ENCODE data around the gene SPPL2C.

SPPL2C gene

DNA sequence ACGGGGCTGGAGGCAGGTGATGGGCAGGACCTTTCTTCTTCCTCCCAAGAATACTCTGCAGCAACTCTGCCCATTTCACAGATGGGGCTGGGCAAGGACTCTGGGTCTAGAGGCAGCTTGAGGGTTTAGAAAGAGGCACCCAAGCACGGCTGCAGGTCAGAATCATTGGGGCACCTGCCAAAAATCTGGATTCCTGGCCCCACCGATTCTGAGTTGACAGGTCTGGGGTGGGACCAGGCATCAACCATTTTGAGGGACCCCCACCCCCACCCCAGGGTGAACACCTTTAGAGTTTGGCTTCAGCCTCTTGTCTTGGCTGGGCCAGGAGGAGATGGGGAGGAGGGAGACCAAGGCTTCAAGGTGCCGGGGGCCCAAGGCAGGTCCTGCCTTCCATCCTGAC, 5.3 kb downstream of the SPPL2C start:
- no peak overlapping the region for H3K4me3 ChIP-seq (IDR thresholded peaks at IDR 0.05; ENCODE audit: insufficient read depth, low read depth, low read length)
- H3K4me1 ChIP-seq (ENCODE audit: low read depth, poor library complexity, severe bottlenecking) = no peaks in the 10 kb centered on the region
- H3K27me3 ChIP-seq (ENCODE audit: insufficient read depth, low read depth) = peaks cover 6% of the 10 kb centered on the region; the same call in 1 of the 2 replicates
- H3K9ac ChIP-seq = no peak overlapping the region
- no peak overlapping the region for H3K4me2 ChIP-seq
- H2AFZ ChIP-seq (ENCODE audit: low read depth) = no peak overlapping the region
- no peaks in the 10 kb centered on the region for H3K79me2 ChIP-seq (ENCODE audit: insufficient read depth, low read depth)
- no peaks in the 10 kb centered on the region for H3K36me3 ChIP-seq (ENCODE audit: insufficient read depth)
- H3K27ac ChIP-seq = no peak overlapping the region
- no peaks in the 10 kb centered on the region for H4K20me1 ChIP-seq (ENCODE audit: insufficient read depth)
- TF ChIP-seq, protein P1, sequence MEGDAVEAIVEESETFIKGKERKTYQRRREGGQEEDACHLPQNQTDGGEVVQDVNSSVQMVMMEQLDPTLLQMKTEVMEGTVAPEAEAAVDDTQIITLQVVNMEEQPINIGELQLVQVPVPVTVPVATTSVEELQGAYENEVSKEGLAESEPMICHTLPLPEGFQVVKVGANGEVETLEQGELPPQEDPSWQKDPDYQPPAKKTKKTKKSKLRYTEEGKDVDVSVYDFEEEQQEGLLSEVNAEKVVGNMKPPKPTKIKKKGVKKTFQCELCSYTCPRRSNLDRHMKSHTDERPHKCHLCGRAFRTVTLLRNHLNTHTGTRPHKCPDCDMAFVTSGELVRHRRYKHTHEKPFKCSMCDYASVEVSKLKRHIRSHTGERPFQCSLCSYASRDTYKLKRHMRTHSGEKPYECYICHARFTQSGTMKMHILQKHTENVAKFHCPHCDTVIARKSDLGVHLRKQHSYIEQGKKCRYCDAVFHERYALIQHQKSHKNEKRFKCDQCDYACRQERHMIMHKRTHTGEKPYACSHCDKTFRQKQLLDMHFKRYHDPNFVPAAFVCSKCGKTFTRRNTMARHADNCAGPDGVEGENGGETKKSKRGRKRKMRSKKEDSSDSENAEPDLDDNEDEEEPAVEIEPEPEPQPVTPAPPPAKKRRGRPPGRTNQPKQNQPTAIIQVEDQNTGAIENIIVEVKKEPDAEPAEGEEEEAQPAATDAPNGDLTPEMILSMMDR (conservative IDR thresholded peaks at IDR 0.05; ENCODE audit: low read depth, low read length) = no peak

- TF ChIP-seq, protein P1 (conservative IDR thresholded peaks at IDR 0.05; ENCODE audit: low read depth, low read length) = no peak
- no peaks in the 10 kb centered on the region for H3K36me3 ChIP-seq (ENCODE audit: insufficient read depth)
These were observed 5.8 kb downstream of the SPPL2C start for GRCh38 chr17:45850468-45850867.

DNA sequence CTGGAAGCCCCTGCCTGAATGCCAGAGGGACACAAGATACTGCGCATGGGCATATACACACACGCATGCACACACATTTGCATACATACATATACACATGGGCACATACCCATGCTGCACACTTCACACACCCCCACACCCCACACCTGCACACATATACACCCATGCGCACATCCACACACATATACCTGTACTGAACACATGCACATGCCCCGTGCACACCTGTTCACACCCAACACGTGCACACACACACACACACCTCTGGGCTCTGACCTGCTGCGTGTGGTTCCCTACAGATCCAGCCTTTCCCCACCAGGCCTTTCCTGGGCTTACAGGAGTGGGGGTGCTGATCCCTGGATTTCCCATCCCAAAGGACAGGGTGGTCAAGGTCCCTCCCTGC, 6.3 kb downstream of the SPPL2C start:
- Histone ChIP-seq H4K20me1 (ENCODE audit: insufficient read depth) (no peaks in the 10 kb centered on the region), H3K4me3 (IDR thresholded peaks at IDR 0.05; ENCODE audit: insufficient read depth, low read depth, low read length) (no peak overlapping the region), H3K4me1 (ENCODE audit: low read depth, poor library complexity, severe bottlenecking) (no peaks in the 10 kb centered on the region), H3K36me3 (ENCODE audit: insufficient read depth) (no peaks in the 10 kb centered on the region), H3K27ac (no peak overlapping the region), H3K4me2 (no peak overlapping the region), H3K79me2 (ENCODE audit: insufficient read depth, low read depth) (no peaks in the 10 kb centered on the region), H3K9ac (no peak overlapping the region), H2AFZ (ENCODE audit: low read depth) (no peak overlapping the region), H3K27me3 (ENCODE audit: insufficient read depth, low read depth) (peaks cover 5% of the 10 kb centered on the region; the same call in 1 of the 2 replicates)
- TF ChIP-seq, protein P1 (conservative IDR thresholded peaks at IDR 0.05; ENCODE audit: low read depth, low read length) = no peak

More at GRCh38 chr17:45850468-45850867, 5.8 kb downstream of the SPPL2C start:
- no peaks in the 10 kb centered on the region for H3K4me1 ChIP-seq (ENCODE audit: low read depth, poor library complexity, severe bottlenecking)
- H3K27me3 ChIP-seq (ENCODE audit: insufficient read depth, low read depth) = peaks cover 6% of the 10 kb centered on the region; the same call in 1 of the 2 replicates
- H4K20me1 ChIP-seq (ENCODE audit: insufficient read depth) = no peaks in the 10 kb centered on the region
- H3K4me3 ChIP-seq (IDR thresholded peaks at IDR 0.05; ENCODE audit: insufficient read depth, low read depth, low read length) = no peak overlapping the region
- no peak overlapping the region for H3K27ac ChIP-seq
- no peak overlapping the region for H3K9ac ChIP-seq
- H2AFZ ChIP-seq (ENCODE audit: low read depth) = no peak overlapping the region
- no peaks in the 10 kb centered on the region for H3K79me2 ChIP-seq (ENCODE audit: insufficient read depth, low read depth)
- H3K4me2 ChIP-seq = no peak overlapping the region

DNA sequence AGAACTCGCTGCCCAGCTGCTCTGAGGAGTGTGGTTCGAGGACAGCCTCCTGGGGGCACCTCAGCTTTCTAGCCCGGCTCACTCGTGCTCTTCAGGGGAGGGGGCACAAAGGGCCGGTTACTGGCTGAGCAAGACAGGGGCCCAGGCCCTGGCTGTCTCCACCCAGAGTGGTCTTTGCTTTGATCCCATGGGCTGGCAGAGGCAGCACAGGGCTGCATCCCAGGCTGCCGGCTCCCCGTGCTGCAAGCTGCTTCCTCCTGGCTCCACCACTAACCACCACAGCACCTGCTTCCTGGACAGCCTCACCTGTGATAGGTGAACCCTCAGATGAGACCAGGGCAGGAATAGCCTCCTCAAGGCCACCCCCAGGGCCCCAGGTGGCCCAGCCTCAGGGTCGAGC, 6.8 kb downstream of the SPPL2C start:
- Histone ChIP-seq H3K36me3 (ENCODE audit: insufficient read depth) (no peaks in the 10 kb centered on the region), H3K79me2 (ENCODE audit: insufficient read depth, low read depth) (no peaks in the 10 kb centered on the region), H3K27me3 (ENCODE audit: insufficient read depth, low read depth) (peaks cover 3% of the 10 kb centered on the region; the same call in 1 of the 2 replicates), H3K4me2 (no peak overlapping the region), H4K20me1 (ENCODE audit: insufficient read depth) (no peaks in the 10 kb centered on the region), H3K27ac (no peak overlapping the region), H3K4me3 (IDR thresholded peaks at IDR 0.05; ENCODE audit: insufficient read depth, low read depth, low read length) (no peak overlapping the region), H3K9ac (no peak overlapping the region), H2AFZ (ENCODE audit: low read depth) (no peak overlapping the region), H3K4me1 (ENCODE audit: low read depth, poor library complexity, severe bottlenecking) (no peaks in the 10 kb centered on the region)
- TF ChIP-seq, protein P1 (conservative IDR thresholded peaks at IDR 0.05; ENCODE audit: low read depth, low read length) = no peak

Measured in KMS-11 (cell line).